Measurements from ENCODE around the gene TCHP.

The TCHP gene

DNA sequence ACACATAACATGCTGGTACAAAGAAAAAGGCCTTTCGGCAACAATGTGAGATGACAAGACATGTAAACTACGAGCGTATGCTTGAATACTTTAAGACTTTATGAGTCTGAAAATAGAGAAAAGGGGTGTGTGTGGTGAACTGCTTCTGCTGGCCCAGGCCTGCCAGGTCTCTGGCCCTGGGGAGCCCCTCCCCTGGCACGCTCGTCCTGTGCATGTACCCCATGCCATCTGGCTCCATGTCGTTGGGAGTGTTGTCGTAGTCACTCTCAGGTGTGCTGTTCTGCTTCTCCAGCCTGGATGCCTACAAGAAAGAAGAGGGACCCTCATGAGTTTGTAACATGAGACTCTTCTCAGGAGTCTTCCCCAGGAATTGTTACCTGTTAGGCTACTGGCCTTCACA is 38.9 kb downstream of the TCHP start:
- DNase-seq = no peak

- no peak for DNase-seq
These were observed 39.4 kb downstream of the TCHP start for GRCh38 chr12:109939504-109939903.

DNA sequence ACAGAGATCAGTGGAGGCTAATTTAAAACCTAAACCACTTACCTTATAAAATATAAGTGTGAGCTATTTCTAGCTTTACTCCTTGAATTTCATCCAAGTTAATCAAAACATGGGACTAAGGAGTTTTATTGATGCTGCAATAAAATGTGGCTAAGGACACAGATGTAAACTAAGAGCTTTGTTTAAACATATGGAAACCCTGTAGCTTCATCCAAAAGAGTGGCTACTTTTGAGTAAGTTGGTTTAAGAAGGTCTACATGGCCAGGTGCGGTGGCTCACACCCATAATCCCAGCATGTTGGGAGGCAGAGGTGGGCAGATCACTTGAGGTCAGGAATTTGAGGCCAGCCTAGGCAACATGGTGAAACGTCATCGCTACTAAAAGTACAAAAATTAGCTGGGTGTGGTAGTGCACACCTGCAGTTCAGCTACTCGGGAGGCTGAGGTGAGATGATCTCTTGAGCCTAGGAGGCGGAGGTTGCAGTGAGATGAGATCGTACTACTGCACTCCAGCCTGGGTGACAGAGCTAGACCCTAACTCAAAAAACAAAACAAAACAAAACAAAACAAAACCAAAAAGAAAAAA is 40.4 kb downstream of the TCHP start:
- no peak for DNase-seq

DNA sequence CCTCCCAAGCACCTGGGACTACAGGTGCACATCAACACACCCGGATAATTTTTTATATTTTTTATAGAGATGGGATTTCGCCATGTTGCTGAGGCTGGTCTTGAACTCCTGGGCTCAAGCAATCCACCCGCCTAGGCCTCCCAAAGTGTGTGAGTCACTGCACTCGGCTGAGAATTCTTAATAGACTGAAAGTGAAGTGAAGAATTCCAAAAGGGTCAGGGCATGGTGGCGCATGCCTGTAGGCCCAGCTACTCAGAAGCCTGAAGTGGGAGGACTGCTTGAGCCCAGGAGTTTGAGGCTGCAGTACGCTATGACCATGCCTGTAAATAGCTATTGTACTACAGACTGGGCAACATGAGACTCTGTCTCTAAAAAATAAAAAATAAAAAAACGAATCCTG is 43.7 kb downstream of the TCHP start:
- no peak for DNase-seq

- DNase-seq = no peak
These were observed 44.7 kb downstream of the TCHP start for GRCh38 chr12:109944561-109945359.

GRCh38 chr12:109946505-109946904 is 46.4 kb downstream of the TCHP start:
- DNase-seq = no peak

DNA sequence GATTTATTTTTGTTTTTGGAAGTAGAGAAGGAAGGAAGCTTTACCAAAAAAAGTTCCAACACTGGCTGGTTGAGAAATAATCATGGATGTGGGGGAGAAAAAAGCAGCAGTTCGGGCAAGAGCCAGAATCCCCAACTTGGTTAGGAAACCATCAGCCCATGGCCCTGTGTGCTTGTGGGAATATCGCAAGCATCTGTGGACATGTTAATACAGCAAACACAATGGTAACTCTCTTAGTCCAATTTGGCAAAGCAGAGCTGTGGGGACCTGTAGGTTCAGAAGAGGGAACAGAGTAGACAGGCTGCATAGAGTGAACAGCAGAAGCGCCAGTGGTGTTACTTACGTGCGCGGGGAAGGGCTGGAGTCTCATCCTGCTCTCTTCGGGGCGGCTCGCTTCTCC is 46.8 kb downstream of the TCHP start:
- no peak for DNase-seq

DNA sequence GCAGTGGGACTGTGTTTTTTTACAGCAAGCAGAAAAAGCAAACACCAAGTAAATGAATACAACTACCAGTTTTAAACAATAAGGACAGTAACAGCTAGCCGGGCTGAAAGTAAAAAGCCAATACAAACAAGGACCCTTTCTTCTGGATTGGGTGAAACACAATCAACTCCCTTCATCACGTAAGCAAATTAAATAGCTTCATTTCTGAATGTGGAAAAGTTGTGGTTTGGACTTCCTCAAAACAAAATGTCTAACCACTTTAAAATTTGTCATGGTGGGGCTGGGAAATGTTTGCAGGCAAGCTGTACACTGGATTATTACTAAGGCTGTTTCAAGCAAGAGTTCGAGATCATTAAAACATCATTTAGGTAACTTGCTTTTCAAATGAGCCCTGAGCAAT is 47.4 kb downstream of the TCHP start:
- no peak for DNase-seq

- no peak for DNase-seq
These were observed 48.3 kb downstream of the TCHP start for GRCh38 chr12:109948368-109948767.

DNA sequence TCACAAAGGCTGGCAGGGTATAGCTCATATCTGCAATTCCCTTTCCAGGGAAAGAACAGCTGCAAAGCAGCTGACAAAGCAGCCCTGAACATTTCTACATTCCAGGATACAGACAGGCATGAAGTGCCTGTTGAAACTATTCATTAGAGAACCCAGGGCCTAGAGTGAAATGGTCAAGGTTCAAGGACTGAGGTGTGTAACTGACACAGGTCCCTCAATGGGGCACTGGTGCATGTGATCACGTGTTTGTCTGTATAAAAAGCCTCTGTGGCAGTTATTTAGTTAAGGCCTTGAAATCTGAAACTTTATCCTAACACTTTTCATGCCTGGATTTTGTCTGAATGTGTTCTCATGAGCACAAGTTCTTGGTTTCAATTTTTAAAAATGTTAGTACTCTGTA is 49.0 kb downstream of the TCHP start:
- DNase-seq = no peak

GRCh38 chr12:109950625-109951024 is 50.6 kb downstream of the TCHP start:
- no peak for DNase-seq

DNA sequence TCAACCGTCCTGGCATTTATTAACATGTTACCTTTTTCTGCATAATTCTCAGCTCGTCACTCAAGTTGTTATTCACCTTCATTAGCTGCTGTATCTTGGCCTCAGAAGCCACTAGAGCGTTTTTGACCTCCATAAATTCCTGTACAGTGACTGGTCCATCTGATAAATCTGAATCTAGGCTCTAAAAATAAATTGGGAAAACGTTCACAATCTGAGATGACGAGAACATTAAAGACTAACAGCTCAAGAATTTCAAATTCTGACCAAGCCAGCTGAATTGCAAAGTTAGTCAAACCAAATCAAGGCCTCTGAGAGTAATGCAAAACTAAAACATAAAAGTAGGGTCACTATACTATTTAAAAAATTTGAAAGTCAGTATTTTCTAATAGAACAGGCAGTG is 51.1 kb downstream of the TCHP start:
- no peak for DNase-seq

- DNase-seq = no peak
These were observed 51.7 kb downstream of the TCHP start for GRCh38 chr12:109951751-109952150.

DNA sequence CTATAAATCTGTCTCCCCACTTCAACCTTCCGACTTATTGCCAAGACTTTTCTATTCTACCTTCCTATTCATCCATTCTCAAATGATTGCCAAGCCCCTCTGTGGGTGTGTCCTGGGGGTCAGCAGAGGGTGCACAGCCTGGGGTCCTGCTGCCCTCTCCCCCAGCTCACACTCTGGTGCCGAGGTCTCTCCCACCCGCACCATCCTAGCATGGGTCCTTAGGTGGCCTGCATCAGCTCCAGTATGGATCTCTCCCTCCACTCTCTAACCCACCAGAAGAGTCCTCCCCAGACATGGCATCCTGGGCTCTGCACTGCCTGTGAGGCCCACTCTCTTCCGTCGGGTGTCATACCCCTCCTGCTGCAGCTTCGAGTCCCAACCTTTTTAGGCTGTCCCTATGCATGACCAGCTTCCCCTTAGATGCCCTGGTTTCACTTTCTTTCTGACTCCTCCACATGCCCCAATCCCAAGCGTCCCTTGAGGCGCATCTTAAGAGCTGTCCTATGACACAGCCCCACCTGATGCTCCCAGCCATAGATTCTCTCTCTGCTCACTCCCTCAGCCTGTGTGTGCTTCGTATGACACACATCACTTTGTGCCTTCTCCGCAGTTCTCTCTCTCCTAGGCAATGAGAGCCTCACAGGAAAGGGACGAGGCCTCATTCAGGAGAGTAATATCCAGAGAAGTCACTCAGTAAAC is 52.2 kb downstream of the TCHP start:
- DNase-seq = no peak

DNA sequence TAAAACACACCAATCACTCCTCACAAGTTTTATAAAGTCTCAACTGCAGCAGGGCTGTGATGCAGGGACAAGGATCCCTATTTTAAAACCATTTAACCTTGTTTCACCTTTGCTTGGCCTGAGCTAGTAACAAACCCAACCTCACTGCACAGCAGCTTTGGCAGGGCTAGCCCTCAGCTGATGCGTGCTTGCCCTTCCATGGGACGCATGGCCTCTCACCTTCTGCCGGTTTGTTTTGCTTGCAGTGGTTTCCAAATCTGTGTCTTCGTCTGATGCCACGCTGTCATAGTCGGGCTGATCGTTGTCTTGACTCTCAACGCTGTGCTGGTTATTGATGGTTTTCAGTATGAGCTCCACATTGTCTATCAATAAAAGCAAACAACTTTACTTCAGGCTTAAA is 52.8 kb downstream of the TCHP start:
- DNase-seq = no peak

- DNase-seq = no peak
These were observed 53.6 kb downstream of the TCHP start for GRCh38 chr12:109953656-109954055.

DNA sequence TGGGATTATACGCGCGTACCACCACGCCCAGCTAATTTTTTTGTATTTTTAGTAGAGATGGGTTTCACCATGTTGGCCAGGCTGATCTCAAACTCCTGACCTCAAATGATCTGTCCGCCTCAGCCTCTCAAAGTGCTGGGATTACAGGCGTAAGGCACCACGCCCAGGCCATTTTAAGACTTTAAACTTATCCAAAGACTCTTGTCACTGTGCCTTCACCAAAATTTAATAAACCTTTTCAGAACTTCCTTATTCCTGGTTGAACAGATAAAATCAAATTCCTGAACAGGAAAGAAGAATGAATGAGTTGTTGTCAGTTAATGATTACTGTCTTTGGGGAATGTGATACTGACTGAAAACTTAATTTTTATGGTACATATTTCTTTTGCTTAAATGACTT is 58.3 kb downstream of the TCHP start:
- no peak for DNase-seq

DNA sequence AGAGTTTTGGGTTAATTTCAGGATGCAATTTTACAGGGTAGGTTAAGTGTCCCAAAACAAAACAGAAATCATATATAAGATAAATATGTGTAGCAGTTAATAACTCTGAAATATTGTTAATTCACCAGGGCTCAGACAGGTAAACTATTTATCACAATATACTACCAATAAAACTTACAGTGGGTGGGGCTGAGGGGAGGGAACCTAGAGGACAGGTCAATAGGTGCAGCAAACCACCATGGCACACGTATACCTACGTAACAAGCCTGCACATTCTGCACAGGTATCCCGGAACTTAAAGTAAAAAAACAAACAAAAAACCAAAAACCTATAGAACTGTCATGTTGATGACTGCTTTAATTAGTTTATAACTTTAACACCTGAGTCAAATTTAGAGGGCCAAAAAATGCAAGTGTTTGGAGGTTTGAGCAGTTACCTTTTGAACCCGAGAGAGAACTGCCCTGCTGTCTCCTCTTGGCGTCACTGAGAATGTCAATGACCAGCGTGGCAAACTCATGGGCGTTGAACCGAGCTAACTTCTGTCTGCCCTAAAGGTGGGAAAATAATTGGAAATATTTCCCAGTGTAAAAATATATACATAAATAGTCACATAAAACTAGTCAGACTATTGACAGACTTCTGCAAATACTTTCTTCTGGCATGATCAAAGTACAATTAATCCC is 59.5 kb downstream of the TCHP start:
- DNase-seq = no peak

DNA sequence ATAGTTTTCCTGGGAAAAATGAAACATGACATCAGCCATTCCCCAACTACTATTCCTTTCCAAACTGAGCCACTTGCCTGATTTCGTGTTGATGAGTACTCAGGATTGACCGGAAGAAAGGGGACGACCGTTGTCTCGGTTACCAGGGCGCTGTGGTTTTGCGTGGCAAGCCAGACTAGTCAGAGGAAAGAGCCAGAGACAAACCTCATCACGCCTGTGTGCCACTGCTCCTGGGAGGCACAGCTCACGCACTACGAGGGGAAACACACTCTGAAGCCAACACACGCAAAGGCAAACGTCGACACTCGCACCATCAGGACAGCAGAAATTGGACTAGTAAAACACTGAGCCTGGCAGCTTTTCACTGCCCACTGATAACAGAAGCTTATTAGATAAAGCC is 61.1 kb downstream of the TCHP start:
- no peak for DNase-seq

- no peak for DNase-seq
These were observed 61.5 kb downstream of the TCHP start for GRCh38 chr12:109961612-109962011.

- no peak for DNase-seq
These were observed 62.3 kb downstream of the TCHP start for GRCh38 chr12:109962398-109962797.

GRCh38 chr12:109963330-109963729 is 63.3 kb downstream of the TCHP start:
- no peak for DNase-seq

- DNase-seq = no peak
These were observed 63.8 kb downstream of the TCHP start for GRCh38 chr12:109963743-109964429.
